ENCODE results near the gene ALK. TPM values are rescaled to one million over a fixed set of nuclear protein-coding genes. Genes with fewer than 3 reads are reported as not detected.

ALK gene
- total RNA-seq, 1 experiment from 2014 or later = not detected

GRCh38 chr2:29405707-29406106 is 515.7 kb downstream of the ALK start:
- DNase-seq (ENCODE audit: low spot score) = no peak

- DNase-seq (ENCODE audit: low spot score) = no peak
Observed at GRCh38 chr2:29405266-29405665, 516.1 kb downstream of the ALK start.

GRCh38 chr2:29401994-29402393 is 519.4 kb downstream of the ALK start:
- no peak for DNase-seq (ENCODE audit: low spot score)

- no peak for DNase-seq (ENCODE audit: low spot score)
Observed at GRCh38 chr2:29400930-29401653, 520.3 kb downstream of the ALK start.

GRCh38 chr2:29398384-29399237 is 522.8 kb downstream of the ALK start:
- DNase-seq (ENCODE audit: low spot score) = no peak

- no peak for DNase-seq (ENCODE audit: low spot score)
Observed at GRCh38 chr2:29397713-29398112, 523.7 kb downstream of the ALK start.

GRCh38 chr2:29397039-29397438 is 524.3 kb downstream of the ALK start:
- DNase-seq (ENCODE audit: low spot score) = no peak

- DNase-seq (ENCODE audit: low spot score) = no peak
Observed at GRCh38 chr2:29394981-29395350, 526.4 kb downstream of the ALK start.

- DNase-seq (ENCODE audit: low spot score) = no peak
Observed at GRCh38 chr2:29394311-29394980, 526.9 kb downstream of the ALK start.

GRCh38 chr2:29393676-29394075 is 527.7 kb downstream of the ALK start:
- DNase-seq (ENCODE audit: low spot score) = no peak

GRCh38 chr2:29392774-29393173 is 528.6 kb downstream of the ALK start:
- DNase-seq (ENCODE audit: low spot score) = no peak

- no peak for DNase-seq (ENCODE audit: low spot score)
Observed at GRCh38 chr2:29390136-29390535, 531.2 kb downstream of the ALK start.

- DNase-seq (ENCODE audit: low spot score) = no peak
Observed at GRCh38 chr2:29389686-29390085, 531.7 kb downstream of the ALK start.

GRCh38 chr2:29388071-29388470 is 533.3 kb downstream of the ALK start:
- DNase-seq (ENCODE audit: low spot score) = no peak

- DNase-seq (ENCODE audit: low spot score) = no peak
Observed at GRCh38 chr2:29382486-29382885, 538.9 kb downstream of the ALK start.

GRCh38 chr2:29377788-29378187 is 543.6 kb downstream of the ALK start:
- DNase-seq (ENCODE audit: low spot score) = no peak

- no peak for DNase-seq (ENCODE audit: low spot score)
Observed at GRCh38 chr2:29376541-29376940, 544.8 kb downstream of the ALK start.

- DNase-seq (ENCODE audit: low spot score) = no peak
Observed at GRCh38 chr2:29375843-29376242, 545.5 kb downstream of the ALK start.

GRCh38 chr2:29374823-29375222 is 546.6 kb downstream of the ALK start:
- no peak for DNase-seq (ENCODE audit: low spot score)

GRCh38 chr2:29373870-29374269 is 547.5 kb downstream of the ALK start:
- no peak for DNase-seq (ENCODE audit: low spot score)

GRCh38 chr2:29372185-29372584 is 549.2 kb downstream of the ALK start:
- no peak for DNase-seq (ENCODE audit: low spot score)

GRCh38 chr2:29370581-29371125 is 550.7 kb downstream of the ALK start:
- no peak for DNase-seq (ENCODE audit: low spot score)
